GM23248 (cell line): Measurements from ENCODE around the gene MSH3.

ENCODE experiments used
- EZH2 ChIP-seq: fragments of 200-600 bp; sonication (generic); IDR thresholded peaks from 2 replicates; pipeline ENCODE4 v1.6.1; 2018; ENCODE audit warnings: antibody characterized with exemption, mild to moderate bottlenecking; ENCODE audit not compliant: insufficient read depth, poor library complexity, severe bottlenecking
- EZH2phosphoT487 ChIP-seq: fragments of 200-600 bp; sonication (generic); IDR thresholded peaks from 2 replicates; pipeline ENCODE4 v1.6.1; 2018; ENCODE audit warnings: antibody characterized with exemption, moderate library complexity, mild to moderate bottlenecking, low read depth; ENCODE audit not compliant: insufficient read depth

GRCh38 chr5:80665057-80665456 lies 10.6 kb downstream of the MSH3 start:
- TF ChIP-seq EZH2: no peak
- no peak for TF ChIP-seq EZH2phosphoT487
